Central memory CD4-positive, alpha-beta T cell (primary cell): ENCODE results near the gene APOBEC3B.
"Not testable (repeated sequence)": the region's sequence is repeated elsewhere in the genome, so short reads cannot be mapped to it uniquely, and the experiment has no call there.

Source experiments
- DNase-seq: peaks from one replicate; pipeline ENCODE4 v3.0.0; 2022

The APOBEC3B gene

GRCh38 chr22:38967451-38968450, 14.4 kb upstream of the APOBEC3B start:
- DNase-seq = no peak

GRCh38 chr22:38968801-38969200, 13.3 kb upstream of the APOBEC3B start:
- DNase-seq = no peak

- DNase-seq = no peak
These were observed 11.6 kb upstream of the APOBEC3B start for GRCh38 chr22:38970551-38970950.

GRCh38 chr22:38971202-38971601, 10.9 kb upstream of the APOBEC3B start:
- DNase-seq = no peak

GRCh38 chr22:38971791-38972190, 10.4 kb upstream of the APOBEC3B start:
- no peak for DNase-seq

GRCh38 chr22:38972558-38972957, 9.6 kb upstream of the APOBEC3B start:
- DNase-seq = no peak

- DNase-seq = peak; percentile 23
These were observed 8.6 kb upstream of the APOBEC3B start for GRCh38 chr22:38973289-38974169.

DNA sequence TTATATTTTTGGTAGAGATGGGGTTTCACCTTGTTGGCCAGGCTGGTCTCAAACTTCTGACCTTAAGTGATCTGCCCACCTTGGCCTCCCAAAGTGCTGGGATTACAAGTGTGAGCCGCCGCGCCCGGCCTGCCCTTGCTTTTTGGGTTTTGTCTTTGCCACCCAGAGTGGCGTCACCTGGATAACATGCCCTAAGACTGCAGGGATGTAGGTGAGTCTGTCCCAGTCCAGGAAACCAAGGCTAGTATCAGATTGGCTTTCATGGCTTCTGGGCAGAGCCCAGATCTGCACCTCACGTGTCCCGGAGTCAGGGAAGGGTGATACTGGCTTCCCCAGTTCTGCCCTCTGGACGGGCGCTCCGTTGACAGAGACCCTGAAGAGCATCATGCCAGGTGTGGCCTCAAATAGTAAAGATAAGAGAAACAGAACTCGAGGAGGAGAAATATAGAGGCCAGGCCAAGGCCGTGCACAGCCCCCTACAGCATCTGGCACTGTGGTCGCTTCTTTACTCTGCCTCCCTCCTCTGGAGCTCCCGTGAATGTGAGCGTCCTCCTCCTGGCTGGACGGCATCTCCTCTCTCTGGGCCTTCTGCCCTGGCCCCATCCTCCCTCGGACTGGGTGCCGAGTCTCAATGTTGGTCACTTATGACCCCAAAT, 7.8 kb upstream of the APOBEC3B start:
- no peak for DNase-seq

DNA sequence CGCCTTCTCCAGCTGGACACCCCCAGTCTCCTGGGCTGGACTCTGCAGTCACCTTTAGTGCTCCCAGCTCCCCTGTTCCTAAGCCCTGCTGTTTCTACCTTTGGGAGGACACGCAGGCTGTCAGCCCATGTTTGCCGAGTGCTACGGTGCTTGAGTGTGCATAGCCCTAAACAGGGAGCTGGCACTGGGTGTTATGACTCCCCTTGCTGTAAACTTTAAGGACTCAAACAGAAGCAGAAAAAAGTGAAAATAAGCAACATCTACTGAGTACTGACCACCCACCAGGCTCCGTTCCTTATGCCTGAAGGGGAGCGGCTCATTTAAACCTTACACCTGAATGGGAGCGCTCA, 7.3 kb upstream of the APOBEC3B start:
- DNase-seq = no peak

- DNase-seq = not testable (repeated sequence)
These were observed 4.9 kb upstream of the APOBEC3B start for GRCh38 chr22:38977289-38977688.

GRCh38 chr22:38980587-38980986, 1.6 kb upstream of the APOBEC3B start:
- not testable (repeated sequence) for DNase-seq

- DNase-seq = no peak
These were observed 849 bp upstream of the APOBEC3B start for GRCh38 chr22:38981005-38981991.

- no peak for DNase-seq
These were observed 2.1 kb downstream of the APOBEC3B start for GRCh38 chr22:38984224-38984623.

DNA sequence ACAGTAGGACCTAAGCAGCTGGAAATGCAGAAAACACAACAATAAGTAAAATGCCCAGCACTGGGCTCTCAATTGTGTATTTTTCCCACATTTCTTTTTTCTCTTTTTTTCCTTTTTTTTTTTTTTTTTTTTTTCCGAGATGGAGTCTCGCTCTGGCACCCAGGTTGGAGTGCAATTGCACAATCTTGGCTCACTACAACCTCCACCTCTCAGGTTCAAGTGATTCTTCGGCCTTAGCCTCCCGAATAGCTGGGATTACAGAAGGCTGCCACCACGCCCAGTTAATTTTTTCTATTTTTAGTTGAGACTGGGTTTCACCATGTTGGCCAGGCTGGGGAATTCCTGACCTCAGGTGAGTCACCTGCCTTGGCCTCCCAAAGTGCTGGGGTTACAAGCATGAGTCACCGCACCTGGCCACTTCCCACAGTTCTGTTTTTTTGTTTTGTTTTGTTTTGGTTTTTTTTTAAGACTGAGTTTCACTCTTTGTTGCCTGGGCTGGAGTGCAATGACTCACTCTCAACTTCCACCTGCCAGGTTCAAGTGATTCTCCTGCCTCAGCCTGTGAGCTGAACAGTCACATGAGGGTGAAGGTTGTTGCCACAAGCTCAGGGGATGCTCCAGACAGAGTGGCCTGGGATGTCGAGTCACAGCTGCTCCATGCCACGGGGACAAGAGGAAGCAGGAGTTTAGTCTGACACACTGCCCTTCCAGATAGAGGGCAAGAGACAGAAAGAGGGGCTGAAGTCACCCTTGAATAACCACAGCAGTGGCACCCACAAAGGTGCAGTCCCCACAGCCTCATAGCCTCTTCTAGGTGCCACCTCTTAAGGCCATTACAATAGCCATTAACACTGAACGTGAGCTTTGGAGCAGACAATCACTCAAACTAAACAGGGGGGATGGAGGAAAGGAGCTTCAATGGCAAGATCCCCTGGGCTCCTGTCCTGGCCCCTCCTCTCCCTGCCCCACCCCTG, 2.9 kb downstream of the APOBEC3B start:
- DNase-seq = peak; percentile 81

DNA sequence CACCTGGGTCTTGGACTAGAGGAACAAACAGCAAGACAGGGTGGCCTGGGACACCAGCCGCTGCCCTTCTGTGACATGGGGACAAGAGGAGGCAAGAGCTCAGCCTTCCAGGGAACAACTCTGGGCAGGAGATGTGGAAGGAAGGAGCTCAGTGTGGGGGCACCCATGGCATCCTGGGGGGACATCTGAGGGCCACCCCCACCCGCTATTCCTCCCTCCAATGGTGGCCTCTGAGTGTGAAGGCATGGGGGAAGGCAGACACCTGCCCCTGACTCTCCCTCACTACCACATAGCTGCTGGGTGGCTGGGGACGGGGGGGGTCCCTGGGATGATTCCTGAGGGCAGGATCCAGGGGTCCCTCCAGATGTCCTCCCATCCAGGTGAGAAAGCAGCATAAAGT, 4.5 kb downstream of the APOBEC3B start:
- no peak for DNase-seq

- DNase-seq = no peak
These were observed 5.2 kb downstream of the APOBEC3B start for GRCh38 chr22:38987171-38987895.

- no peak for DNase-seq
These were observed 7.3 kb downstream of the APOBEC3B start for GRCh38 chr22:38989466-38989865.

- DNase-seq = not testable (repeated sequence)
These were observed 10.8 kb downstream of the APOBEC3B start for GRCh38 chr22:38992871-38993371.

GRCh38 chr22:38996105-38996504, 14.0 kb downstream of the APOBEC3B start:
- DNase-seq = no peak

- DNase-seq = no peak
These were observed 15.4 kb downstream of the APOBEC3B start for GRCh38 chr22:38997518-38997917.
